ENCODE results near the gene CAND2.
"Not testable (repeated sequence)": the region's sequence is repeated elsewhere in the genome, so short reads cannot be mapped to it uniquely, and the experiment has no call there.

CAND2 gene

DNA sequence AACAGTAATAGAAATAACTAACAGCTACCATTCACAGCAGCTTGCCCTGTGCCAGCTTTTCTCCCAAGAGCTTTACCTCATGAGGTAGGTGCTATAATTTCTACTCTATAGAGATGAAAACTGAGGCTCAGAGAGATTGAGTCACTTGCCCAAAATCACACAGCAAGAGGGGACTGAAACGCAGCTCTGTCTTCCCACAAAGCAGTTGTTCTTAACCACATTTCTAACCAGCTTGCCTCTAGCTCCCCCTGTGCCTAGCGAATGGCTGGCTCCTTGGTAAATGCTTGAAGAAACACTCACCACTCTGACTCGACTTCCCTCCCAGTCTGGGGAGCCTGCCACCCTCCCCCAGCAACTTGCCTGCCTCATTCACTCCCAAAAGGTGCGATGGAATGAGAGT lies 21.9 kb upstream of the CAND2 start:
- no peak for DNase-seq (ENCODE audit: low read depth)
- TF ChIP-seq CTCF (IDR thresholded peaks at IDR 0.05; ENCODE audit: low read depth, low read length, missing control alignments), result no peak
- in situ Hi-C loops (cut with HindIII; ENCODE audit: low sequenced_read_pairs), result no loop called here
- H3K4me3 ChIP-seq (ENCODE audit: low read depth, low read length), result no peak overlapping the region

GRCh38 chr3:12775226-12775625 lies 21.3 kb upstream of the CAND2 start:
- TF ChIP-seq CTCF (IDR thresholded peaks at IDR 0.05; ENCODE audit: low read depth, low read length, missing control alignments), result no peak
- no peak for DNase-seq (ENCODE audit: low read depth)
- in situ Hi-C loops (cut with HindIII; ENCODE audit: low sequenced_read_pairs), result no loop called here
- H3K4me3 ChIP-seq (ENCODE audit: low read depth, low read length), result no peak overlapping the region

GRCh38 chr3:12775970-12776369 lies 20.5 kb upstream of the CAND2 start:
- H3K4me3 ChIP-seq (ENCODE audit: low read depth, low read length); DNase-seq (ENCODE audit: low read depth); in situ Hi-C loops (cut with HindIII; ENCODE audit: low sequenced_read_pairs): not testable (repeated sequence)

DNA sequence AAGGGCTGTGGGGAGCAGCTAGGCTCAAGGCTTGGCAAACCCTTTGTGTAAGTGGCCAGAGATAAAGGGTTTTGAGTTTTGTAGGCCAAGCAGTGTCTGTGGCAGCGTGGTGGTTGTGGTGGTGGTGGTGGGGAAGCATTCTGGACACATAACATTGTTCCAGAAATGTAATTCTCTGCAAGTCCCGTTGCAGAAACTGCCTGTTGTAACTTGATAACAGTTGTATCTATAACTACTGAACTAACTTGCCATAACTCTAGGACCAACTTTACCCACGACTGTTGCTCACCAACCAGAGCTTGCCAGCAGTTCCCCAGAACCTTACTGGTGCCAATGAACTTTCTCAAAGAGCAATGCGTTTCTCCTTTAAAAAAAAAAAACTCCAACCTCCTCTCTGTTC lies 19.3 kb upstream of the CAND2 start:
- no peak for DNase-seq (ENCODE audit: low read depth)
- H3K4me3 ChIP-seq (ENCODE audit: low read depth, low read length), result no peak overlapping the region
- in situ Hi-C loops (cut with HindIII; ENCODE audit: low sequenced_read_pairs), result no loop called here
- TF ChIP-seq CTCF (IDR thresholded peaks at IDR 0.05; ENCODE audit: low read depth, low read length, missing control alignments), result no peak

- H3K4me3 ChIP-seq (ENCODE audit: low read depth, low read length), result no peak overlapping the region
- in situ Hi-C loops (cut with HindIII; ENCODE audit: low sequenced_read_pairs), result no loop called here
- TF ChIP-seq CTCF (IDR thresholded peaks at IDR 0.05; ENCODE audit: low read depth, low read length, missing control alignments), result no peak
- DNase-seq (ENCODE audit: low read depth), result no peak
These were observed 15.7 kb upstream of the CAND2 start for GRCh38 chr3:12780751-12781150.

DNA sequence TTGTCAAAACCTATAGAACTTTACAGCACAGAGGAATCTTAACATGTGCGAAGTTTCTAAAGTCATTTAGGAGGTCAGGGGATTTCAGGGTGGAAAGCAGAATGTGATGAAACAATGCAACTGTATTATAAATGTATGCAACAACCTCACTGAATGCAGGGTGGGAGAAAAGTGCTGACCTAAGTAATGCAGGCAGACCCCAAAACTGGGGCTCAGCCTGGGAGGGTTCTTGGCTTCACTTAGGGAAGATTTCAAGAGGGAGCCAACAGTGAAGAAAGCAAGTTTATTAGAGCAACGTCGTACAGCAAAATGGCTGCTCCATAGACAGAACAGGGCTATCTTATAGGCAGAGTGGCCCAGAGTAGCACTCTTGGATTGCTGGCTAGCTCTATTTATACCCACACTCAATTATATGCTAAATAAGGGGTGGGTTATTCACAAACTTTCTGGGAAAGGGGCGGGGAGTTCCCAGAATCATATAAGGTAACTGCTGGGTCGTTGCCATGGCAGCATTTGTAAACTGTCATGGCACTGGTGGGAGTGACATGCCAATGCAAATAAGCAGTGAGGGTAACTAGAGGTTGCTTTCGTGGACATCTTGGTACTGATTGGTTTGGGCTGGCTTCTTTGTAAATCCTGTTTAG lies 14.2 kb upstream of the CAND2 start:
- peak; percentile 18 for DNase-seq (ENCODE audit: low read depth)
- no peak overlapping the region for H3K4me3 ChIP-seq (ENCODE audit: low read depth, low read length)
- in situ Hi-C loops (cut with HindIII; ENCODE audit: low sequenced_read_pairs), result no loop called here
- TF ChIP-seq CTCF (IDR thresholded peaks at IDR 0.05; ENCODE audit: low read depth, low read length, missing control alignments), result no peak

DNA sequence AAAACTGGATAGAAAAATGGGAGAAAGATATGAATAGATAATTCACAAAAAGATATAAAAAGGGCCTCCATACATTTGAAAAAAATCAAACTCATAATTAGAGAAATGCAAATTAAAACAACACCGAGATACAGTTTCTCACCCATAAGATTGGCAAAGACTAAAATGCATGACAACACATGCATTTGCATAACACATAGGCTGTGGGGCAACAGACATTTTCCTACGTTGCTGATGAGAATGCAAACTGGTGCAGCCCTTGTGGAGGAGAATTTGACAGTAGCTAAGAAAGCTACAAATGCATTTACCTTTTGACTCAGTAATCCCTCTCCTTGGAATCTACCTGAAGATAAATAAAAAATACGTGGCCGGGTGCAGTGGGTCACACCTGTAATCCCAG lies 11.4 kb upstream of the CAND2 start:
- no peak for DNase-seq (ENCODE audit: low read depth)
- H3K4me3 ChIP-seq (ENCODE audit: low read depth, low read length), result no peak overlapping the region
- TF ChIP-seq CTCF (IDR thresholded peaks at IDR 0.05; ENCODE audit: low read depth, low read length, missing control alignments), result no peak
- in situ Hi-C loops (cut with HindIII; ENCODE audit: low sequenced_read_pairs), result no loop called here

DNA sequence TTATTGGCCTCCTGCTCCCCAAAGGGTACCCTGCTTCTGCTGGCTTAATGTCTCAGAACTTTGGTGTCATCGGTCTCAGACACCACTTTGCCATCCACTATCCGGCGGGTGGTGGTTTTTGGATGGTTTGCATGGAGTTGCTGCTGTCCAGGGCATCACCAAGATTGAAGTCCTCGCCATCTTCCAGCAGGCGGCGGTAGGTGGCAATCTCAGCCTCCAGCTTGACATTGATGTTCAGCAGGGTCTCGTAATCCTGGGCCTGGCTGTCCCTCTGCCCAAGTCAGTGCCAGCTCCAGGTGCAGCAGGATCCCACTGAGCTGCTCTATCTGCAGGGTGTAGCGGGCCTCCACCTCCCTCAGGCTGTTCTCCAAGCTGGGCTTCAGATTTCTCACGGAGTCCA lies 9.1 kb upstream of the CAND2 start:
- DNase-seq (ENCODE audit: low read depth); in situ Hi-C loops (cut with HindIII; ENCODE audit: low sequenced_read_pairs); H3K4me3 ChIP-seq (ENCODE audit: low read depth, low read length): not testable (repeated sequence)

DNA sequence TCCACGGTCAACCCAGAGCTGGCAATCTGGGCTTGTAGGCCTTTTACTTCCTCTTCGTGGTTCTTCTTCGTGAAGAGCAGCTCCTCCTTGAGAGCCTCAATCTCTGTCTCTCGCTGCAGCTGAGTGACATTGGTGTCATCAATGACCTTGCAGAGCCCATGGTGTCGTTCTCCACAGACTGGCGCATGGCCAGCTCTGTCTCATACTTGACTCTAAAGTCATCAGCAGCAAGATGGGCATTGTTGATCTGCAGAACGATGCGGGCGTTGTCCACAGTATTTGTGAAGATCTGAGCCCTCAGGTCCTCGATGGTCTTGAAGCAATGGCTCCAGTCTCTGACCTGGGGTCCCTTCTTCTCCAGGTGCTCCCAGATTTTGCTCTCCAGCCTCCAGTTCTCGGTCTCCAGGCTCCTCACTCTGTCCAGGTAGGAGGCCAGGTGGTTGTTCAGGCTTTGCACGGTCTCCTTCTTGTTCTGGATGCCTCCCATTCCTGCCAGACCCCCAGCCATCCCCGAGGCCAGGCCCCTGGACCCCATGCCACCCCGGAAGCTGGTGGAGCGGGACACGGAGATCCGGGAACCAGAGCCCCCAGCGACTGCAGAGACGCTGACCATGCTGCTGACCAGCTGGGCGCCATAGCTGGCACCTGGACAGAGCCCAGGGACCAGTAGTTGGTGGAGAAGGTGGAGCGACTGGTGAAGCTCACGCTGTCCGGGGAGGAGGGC lies 8.4 kb upstream of the CAND2 start:
- in situ Hi-C loops (cut with HindIII; ENCODE audit: low sequenced_read_pairs); DNase-seq (ENCODE audit: low read depth); H3K4me3 ChIP-seq (ENCODE audit: low read depth, low read length): not testable (repeated sequence)

All from astrocyte of the cerebellum (primary cell).